Neural progenitor cell (in vitro differentiated cells): ENCODE data around the gene AK5. TPM values are rescaled to one million over a fixed set of nuclear protein-coding genes. Genes with fewer than 3 reads are reported as not detected.

Experiments used
- DNase-seq: peaks from one replicate; pipeline ENCODE4 v3.0.0-alpha.2; 2016; ENCODE audit warnings: low spot score
- H2AFZ ChIP-seq: fragments of 200-600 bp; sonication (generic); replicated peaks from 2 replicates; pipeline ENCODE4 v1.6.1; 2016; ENCODE audit warnings: antibody characterized with exemption
- H3F3A ChIP-seq: fragments of 200-600 bp; sonication (generic); 2 replicates; pipeline ENCODE4 v1.6.1; 2016; ENCODE audit warnings: antibody characterized with exemption, low read depth
- H3K27ac ChIP-seq: fragments of 200-600 bp; sonication (generic); 2 replicates; pipeline ENCODE4 v1.5.1; 2016; ENCODE audit warnings: mild to moderate bottlenecking
- H3K27me3 ChIP-seq: fragments of 200-600 bp; sonication (generic); 2 replicates; pipeline ENCODE4 v1.6.1; 2016; ENCODE audit warnings: mild to moderate bottlenecking, moderate library complexity
- H3K36me3 ChIP-seq: fragments of 200-600 bp; sonication (generic); 2 replicates; pipeline ENCODE4 v1.5.1; 2016
- H3K4me1 ChIP-seq: fragments of 200-600 bp; sonication (generic); 2 replicates; pipeline ENCODE4 v1.6.1; 2016; ENCODE audit warnings: mixed run types
- H3K4me2 ChIP-seq: fragments of 200-600 bp; sonication (generic); 2 replicates; pipeline ENCODE4 v1.6.1; 2016
- H3K4me3 ChIP-seq: fragments of 200-600 bp; sonication (generic); 2 replicates; pipeline ENCODE4 v1.5.1; 2016
- H3K79me2 ChIP-seq: fragments of 200-600 bp; sonication (generic); 2 replicates; pipeline ENCODE4 v1.6.1; 2016; ENCODE audit warnings: low read depth
- H3K9ac ChIP-seq: fragments of 200-600 bp; sonication (generic); 2 replicates; pipeline ENCODE4 v1.6.1; 2016
- H3K9me3 ChIP-seq: fragments of 200-600 bp; sonication (generic); 2 replicates; pipeline ENCODE4 v1.5.1; 2016; ENCODE audit warnings: low read depth
- H4K20me1 ChIP-seq: fragments of 200-600 bp; sonication (generic); 2 replicates; pipeline ENCODE4 v1.6.1; 2016; ENCODE audit warnings: low read depth
- H3K27ac Mint-ChIP-seq: 3 replicates; pipeline ENCODE4 v1.8.0; 2021; ENCODE audit warnings: mixed read lengths
- H3K27me3 Mint-ChIP-seq: 2 replicates; pipeline ENCODE4 v1.8.0; 2022; ENCODE audit warnings: low read depth, mild to moderate bottlenecking, inconsistent platforms, moderate library complexity, mixed read lengths; ENCODE audit not compliant: insufficient read depth
- H3K36me3 Mint-ChIP-seq: 3 replicates; pipeline ENCODE4 v1.8.0; 2021; ENCODE audit warnings: mixed read lengths
- H3K4me1 Mint-ChIP-seq: 3 replicates; pipeline ENCODE4 v1.8.0; 2021; ENCODE audit warnings: mixed read lengths
- H3K4me3 Mint-ChIP-seq: 3 replicates; pipeline ENCODE4 v1.8.0; 2021; ENCODE audit warnings: mild to moderate bottlenecking, moderate library complexity, mixed read lengths
- H3K9me3 Mint-ChIP-seq: 3 replicates; pipeline ENCODE4 v1.8.0; 2020; ENCODE audit warnings: mixed read lengths
- CTCF ChIP-seq: fragments of 200-600 bp; sonication (generic); IDR thresholded peaks from 2 replicates; pipeline ENCODE4 v1.5.1; 2017; ENCODE audit warnings: antibody characterized with exemption, mild to moderate bottlenecking
- EZH2 ChIP-seq: fragments of 200-600 bp; sonication (generic); IDR thresholded peaks from 2 replicates; pipeline ENCODE4 v1.6.1; 2017; ENCODE audit warnings: antibody characterized with exemption, mild to moderate bottlenecking, moderate library complexity
- EZH2phosphoT487 ChIP-seq: fragments of 200-600 bp; sonication (generic); IDR thresholded peaks from 2 replicates; pipeline ENCODE4 v1.6.1; 2017; ENCODE audit warnings: antibody characterized with exemption
- total RNA-seq: library from RNA; depleted of rRNA; stranded (reverse); fragments of >200 nt; gene quantifications from 2 replicates; pipeline ENCODE4 v1.2.3, GENCODE V29; 2015; ENCODE audit warnings: low replicate concordance

The AK5 gene
- total RNA-seq, 1 donor from 2014 or later, result 1.8 TPM

GRCh38 chr1:77234943-77235342, 46.9 kb upstream of the AK5 start:
- H3K79me2 ChIP-seq, result no peaks in the 10 kb centered on the region
- no peaks in the 10 kb centered on the region for H3K36me3 Mint-ChIP-seq
- no peaks in the 10 kb centered on the region for H3K4me1 Mint-ChIP-seq
- no peaks in the 10 kb centered on the region for H3K36me3 ChIP-seq
- no peak overlapping the region for H3K4me3 Mint-ChIP-seq
- H3K9me3 Mint-ChIP-seq, result peaks cover 7% of the 10 kb centered on the region
- no peaks in the 10 kb centered on the region for H3K27me3 Mint-ChIP-seq
- H3K4me1 ChIP-seq, result no peaks in the 10 kb centered on the region
- H2AFZ ChIP-seq, result no peak overlapping the region
- no peak for TF ChIP-seq CTCF
- no peak for TF ChIP-seq EZH2phosphoT487
- no peak overlapping the region for H3K9ac ChIP-seq
- no peaks in the 10 kb centered on the region for H3K27me3 ChIP-seq
- no peak overlapping the region for H3K27ac ChIP-seq
- H3K27ac Mint-ChIP-seq, result no peak overlapping the region
- no peaks in the 10 kb centered on the region for H3K9me3 ChIP-seq
- no peak overlapping the region for H3K4me2 ChIP-seq
- no peaks in the 10 kb centered on the region for H4K20me1 ChIP-seq
- no peak for DNase-seq
- H3F3A ChIP-seq, result no peaks in the 10 kb centered on the region
- H3K4me3 ChIP-seq, result no peak overlapping the region

- H3K27ac Mint-ChIP-seq, result no peak overlapping the region
- Histone ChIP-seq H3K9me3 (no peaks in the 10 kb centered on the region), H3K79me2 (no peaks in the 10 kb centered on the region), H3K4me1 (no peaks in the 10 kb centered on the region), H3K27ac (no peak overlapping the region), H3K4me2 (no peak overlapping the region), H3K4me3 (no peak overlapping the region), H3K36me3 (no peaks in the 10 kb centered on the region), H3F3A (no peaks in the 10 kb centered on the region), H3K9ac (no peak overlapping the region), H4K20me1 (no peaks in the 10 kb centered on the region), H2AFZ (no peak overlapping the region), H3K27me3 (no peaks in the 10 kb centered on the region)
- no peak overlapping the region for H3K4me3 Mint-ChIP-seq
- H3K27me3 Mint-ChIP-seq, result no peaks in the 10 kb centered on the region
- DNase-seq, result no peak
- no peaks in the 10 kb centered on the region for H3K36me3 Mint-ChIP-seq
- H3K4me1 Mint-ChIP-seq, result no peaks in the 10 kb centered on the region
- peaks cover 4% of the 10 kb centered on the region for H3K9me3 Mint-ChIP-seq
- TF ChIP-seq EZH2phosphoT487 (no peak), EZH2 (no peak), CTCF (no peak)
Measured at GRCh38 chr1:77238462-77238861, 43.4 kb upstream of the AK5 start.

- H3K27me3 ChIP-seq, result no peaks in the 10 kb centered on the region
- Mint-ChIP-seq H3K4me3 (no peak overlapping the region), H3K4me1 (no peaks in the 10 kb centered on the region), H3K9me3 (peaks cover 4% of the 10 kb centered on the region), H3K36me3 (no peaks in the 10 kb centered on the region), H3K27ac (no peak overlapping the region), H3K27me3 (no peaks in the 10 kb centered on the region)
- H3K9ac ChIP-seq, result no peak overlapping the region
- H3K36me3 ChIP-seq, result no peaks in the 10 kb centered on the region
- H3K4me3 ChIP-seq, result no peak overlapping the region
- H3K9me3 ChIP-seq, result no peaks in the 10 kb centered on the region
- H4K20me1 ChIP-seq, result no peaks in the 10 kb centered on the region
- no peak overlapping the region for H2AFZ ChIP-seq
- H3K4me2 ChIP-seq, result no peak overlapping the region
- TF ChIP-seq EZH2, result no peak
- no peak for TF ChIP-seq EZH2phosphoT487
- no peak for TF ChIP-seq CTCF
- no peaks in the 10 kb centered on the region for H3F3A ChIP-seq
- no peak for DNase-seq
- H3K4me1 ChIP-seq, result no peaks in the 10 kb centered on the region
- H3K27ac ChIP-seq, result no peak overlapping the region
- H3K79me2 ChIP-seq, result no peaks in the 10 kb centered on the region
Measured at GRCh38 chr1:77239311-77239710, 42.5 kb upstream of the AK5 start.

GRCh38 chr1:77245830-77246229, 36.0 kb upstream of the AK5 start:
- no peaks in the 10 kb centered on the region for H3K79me2 ChIP-seq
- no peak overlapping the region for H3K4me2 ChIP-seq
- no peak for TF ChIP-seq EZH2phosphoT487
- TF ChIP-seq CTCF, result no peak
- TF ChIP-seq EZH2, result no peak
- H3K9ac ChIP-seq, result no peak overlapping the region
- peaks cover 27% of the 10 kb centered on the region for H3K9me3 Mint-ChIP-seq
- no peak overlapping the region for H3K27ac ChIP-seq
- no peak overlapping the region for H2AFZ ChIP-seq
- H3K9me3 ChIP-seq, result peaks cover 9% of the 10 kb centered on the region
- no peak overlapping the region for H3K27ac Mint-ChIP-seq
- no peak overlapping the region for H3K4me3 ChIP-seq
- no peaks in the 10 kb centered on the region for H3K4me1 ChIP-seq
- H3K36me3 Mint-ChIP-seq, result peaks cover 6% of the 10 kb centered on the region
- no peaks in the 10 kb centered on the region for H3K27me3 Mint-ChIP-seq
- peaks cover 5% of the 10 kb centered on the region for H3K36me3 ChIP-seq
- no peaks in the 10 kb centered on the region for H4K20me1 ChIP-seq
- H3K27me3 ChIP-seq, result no peaks in the 10 kb centered on the region
- DNase-seq, result no peak
- H3K4me3 Mint-ChIP-seq, result no peak overlapping the region
- no peaks in the 10 kb centered on the region for H3K4me1 Mint-ChIP-seq
- no peaks in the 10 kb centered on the region for H3F3A ChIP-seq
